ENCODE results near the gene SPATA25.
"Not testable (repeated sequence)": the region's sequence is repeated elsewhere in the genome, so short reads cannot be mapped to it uniquely, and the experiment has no call there.

The SPATA25 gene

GRCh38 chr20:45887346-45887715 is at the start of gene SPATA25:
Gene SPATA25 (minus strand): TSS chr20:45887622. CDS start chr20:45887590, 32 bp downstream.
- DNase-seq (ENCODE audit: low read depth), result no peak

- DNase-seq (ENCODE audit: low read depth), result no peak
Measured at GRCh38 chr20:45935416-45936046, 48.1 kb upstream of the SPATA25 start.

GRCh38 chr20:45934586-45935415 is 47.4 kb upstream of the SPATA25 start, which contains the start of gene PCIF1:
Gene PCIF1 (plus strand): TSS chr20:45934683. CDS start chr20:45939000, 4,317 bp downstream.
- DNase-seq (ENCODE audit: low read depth), result peak; percentile 94

- peak; percentile 33 for DNase-seq (ENCODE audit: low read depth)
Measured at GRCh38 chr20:45934046-45934585, 46.7 kb upstream of the SPATA25 start.

GRCh38 chr20:45933266-45934045 is 46.0 kb upstream of the SPATA25 start:
- DNase-seq (ENCODE audit: low read depth), result no peak

- not testable (repeated sequence) for DNase-seq (ENCODE audit: low read depth)
Measured at GRCh38 chr20:45931680-45932079, 44.3 kb upstream of the SPATA25 start.

GRCh38 chr20:45927071-45927878 is 39.9 kb upstream of the SPATA25 start:
- no peak for DNase-seq (ENCODE audit: low read depth)

GRCh38 chr20:45926731-45927070 is 39.3 kb upstream of the SPATA25 start:
- DNase-seq (ENCODE audit: low read depth), result no peak

GRCh38 chr20:45925821-45926506 is 38.5 kb upstream of the SPATA25 start:
- DNase-seq (ENCODE audit: low read depth), result no peak

GRCh38 chr20:45924391-45925261 is 37.2 kb upstream of the SPATA25 start:
- no peak for DNase-seq (ENCODE audit: low read depth)

GRCh38 chr20:45921337-45922189 is 34.1 kb upstream of the SPATA25 start:
- no peak for DNase-seq (ENCODE audit: low read depth)

- no peak for DNase-seq (ENCODE audit: low read depth)
Measured at GRCh38 chr20:45920462-45921336, 33.3 kb upstream of the SPATA25 start.

- DNase-seq (ENCODE audit: low read depth), result no peak
Measured at GRCh38 chr20:45919542-45920399, 32.3 kb upstream of the SPATA25 start.

- DNase-seq (ENCODE audit: low read depth), result no peak
Measured at GRCh38 chr20:45918779-45919537, 31.5 kb upstream of the SPATA25 start.

- no peak for DNase-seq (ENCODE audit: low read depth)
Measured at GRCh38 chr20:45918182-45918737, 30.8 kb upstream of the SPATA25 start.

GRCh38 chr20:45917790-45918141 is 30.3 kb upstream of the SPATA25 start:
- DNase-seq (ENCODE audit: low read depth), result no peak
